ENCODE results near the gene SNAI1. TPM values are rescaled to one million over a fixed set of nuclear protein-coding genes. Genes with fewer than 3 reads are reported as not detected.

Gene SNAI1
- total RNA-seq, 1 donor from 2014 or later = 5.8 TPM

- DNase-seq (ENCODE audit: low spot score) = no peak
Observed at GRCh38 chr20:50012282-50013263, 29.8 kb downstream of the SNAI1 start.

- no peak for DNase-seq (ENCODE audit: low spot score)
Observed at GRCh38 chr20:50013976-50014375, 31.2 kb downstream of the SNAI1 start.

- no peak for DNase-seq (ENCODE audit: low spot score)
Observed at GRCh38 chr20:50014570-50015562, 32.1 kb downstream of the SNAI1 start.

- DNase-seq (ENCODE audit: low spot score) = no peak
Observed at GRCh38 chr20:50015636-50015992, 32.8 kb downstream of the SNAI1 start.

GRCh38 chr20:50015993-50016770 lies 33.4 kb downstream of the SNAI1 start:
- DNase-seq (ENCODE audit: low spot score) = no peak

- DNase-seq (ENCODE audit: low spot score) = no peak
Observed at GRCh38 chr20:50017160-50017559, 34.4 kb downstream of the SNAI1 start.

- DNase-seq (ENCODE audit: low spot score) = no peak
Observed at GRCh38 chr20:50017576-50018248, 34.9 kb downstream of the SNAI1 start.

- no peak for DNase-seq (ENCODE audit: low spot score)
Observed at GRCh38 chr20:50019466-50020256, 36.9 kb downstream of the SNAI1 start.

- DNase-seq (ENCODE audit: low spot score) = no peak
Observed at GRCh38 chr20:50020288-50020687, 37.5 kb downstream of the SNAI1 start.

GRCh38 chr20:50022676-50023075 lies 39.9 kb downstream of the SNAI1 start:
- no peak for DNase-seq (ENCODE audit: low spot score)

- DNase-seq (ENCODE audit: low spot score) = no peak
Observed at GRCh38 chr20:50023116-50023805, 40.5 kb downstream of the SNAI1 start.

- DNase-seq (ENCODE audit: low spot score) = no peak
Observed at GRCh38 chr20:50026746-50027575, 44.2 kb downstream of the SNAI1 start.

GRCh38 chr20:50027611-50028105 lies 44.9 kb downstream of the SNAI1 start:
- DNase-seq (ENCODE audit: low spot score) = peak; percentile 67

- no peak for DNase-seq (ENCODE audit: low spot score)
Observed at GRCh38 chr20:50029083-50029696, 46.4 kb downstream of the SNAI1 start.

GRCh38 chr20:50029697-50030461 lies 47.1 kb downstream of the SNAI1 start:
- DNase-seq (ENCODE audit: low spot score) = no peak

GRCh38 chr20:50032955-50033666 lies 50.3 kb downstream of the SNAI1 start:
- no peak for DNase-seq (ENCODE audit: low spot score)
